ENCODE measurements around the gene MMRN2. TPM values are rescaled to one million over a fixed set of nuclear protein-coding genes. Genes with fewer than 3 reads are reported as not detected.

MMRN2 gene
- total and polyA plus RNA-seq, 2 of the 8 experiments (the other 6 are each of a cell fraction or from before 2014, with no cell fraction given): 1.2 TPM

DNA sequence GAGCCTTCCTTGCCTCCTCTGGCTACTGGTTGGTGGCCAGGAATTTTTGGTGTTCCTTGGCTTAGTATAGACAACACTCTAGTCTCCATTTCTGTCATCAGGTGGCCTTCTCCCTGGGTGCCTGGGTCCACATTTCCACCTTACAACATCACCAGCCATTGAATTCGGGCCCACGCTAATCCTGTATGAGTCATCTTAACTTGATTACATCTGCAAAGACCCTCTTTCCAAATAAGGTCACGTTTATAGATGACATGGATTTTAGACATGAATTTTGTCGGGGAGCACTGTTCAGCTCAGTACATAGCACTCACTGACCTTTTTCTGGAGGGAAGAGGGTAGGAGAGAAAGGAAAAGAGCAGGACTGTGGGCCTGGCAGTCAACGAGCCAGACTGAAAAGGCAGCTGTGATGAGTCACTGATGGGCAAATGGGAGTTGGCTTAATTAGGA, 39.4 kb downstream of the MMRN2 start:
- no peak overlapping the region for H3K4ac ChIP-seq (replicated peaks; ENCODE audit: insufficient read length, low read depth, low read length)
- H3K79me1 ChIP-seq (ENCODE audit: low read depth, low read length): no peaks in the 10 kb centered on the region; the same call in 1 of the 2 replicates
- H3K14ac ChIP-seq (ENCODE audit: insufficient read length): no peak overlapping the region
- CTCF ChIA-PET (ENCODE audit: partially characterized antibody): interaction anchor here (1.0 to 1.5 kb wide), 7 partner anchors 9 to 206 kb away, joined by 3 to 5 read pairs (median 4); no protein-coding TSS in a partner anchor
- POLR2A ChIA-PET (ENCODE audit: partially characterized antibody): interaction anchor here (1.3 kb wide), 1 partner anchor 12 kb away, joined by 4 read pairs; no protein-coding TSS in a partner anchor
- H3K23me2 ChIP-seq (ENCODE audit: low read depth, low read length): no peaks in the 10 kb centered on the region
- no peak overlapping the region for H3K23ac ChIP-seq (ENCODE audit: insufficient read length)
- no peak overlapping the region for H3K27ac ChIP-seq (ENCODE audit: low read depth, low read length)
- peaks cover 0 to 2% of the 10 kb centered on the region in 2 experiments for H4K20me1 ChIP-seq (replicated peaks in 1 of 2; ENCODE audit: control insufficient read depth in 1 of 2, insufficient read depth in 2 of 2, low read length in 2 of 2)
- WGBS, 2 experiments (ENCODE audit: extremely low coverage in 1 of 2, insufficient coverage in 1 of 2, insufficient read length in 1 of 2, insufficient replicate concordance in 2 of 2, low coverage in 1 of 2, low lambda C conversion rate in 2 of 2, missing lambda C conversion rate in 1 of 2): 91% methylated on average over 5 of the region's 5 CpGs; no CpG with 5 or more reads in 1 of the 2 experiments
- no peak overlapping the region for H3K9ac ChIP-seq (replicated peaks in 1 of 4; ENCODE audit: extremely low read depth in 1 of 4, low read depth in 3 of 4, low read length in 3 of 4)
- no peak overlapping the region for H2BK15ac ChIP-seq (ENCODE audit: low read length)
- H2BK5ac ChIP-seq (ENCODE audit: low read depth, low read length): no peak overlapping the region
- H3K4me1 ChIP-seq (replicated peaks in 1 of 4; ENCODE audit: control insufficient read depth in 3 of 4, insufficient read depth in 4 of 4, low read length in 3 of 4): no peaks in the 10 kb centered on the region
- no peak overlapping the region for H2AK5ac ChIP-seq (ENCODE audit: low read depth, low read length)
- FAIRE-seq (no peak), DNase-seq (ENCODE audit: low read depth in 1 of 2, low spot score in 2 of 2) (no peak)
- H4K91ac ChIP-seq (replicated peaks; ENCODE audit: insufficient read length, low read length): no peak overlapping the region
- peaks cover 25 to 77% (median 63%) of the 10 kb centered on the region in 4 experiments for H3K36me3 ChIP-seq (ENCODE audit: control insufficient read depth in 2 of 4, insufficient read depth in 4 of 4, low read length in 3 of 4)
- H2AFZ ChIP-seq (ENCODE audit: low read length): no peak overlapping the region
- H3K9me3 ChIP-seq (ENCODE audit: insufficient read depth in 2 of 2, low read depth in 1 of 2, low read length in 1 of 2): no peaks in the 10 kb centered on the region
- no peak overlapping the region for H3K4me2 ChIP-seq (ENCODE audit: insufficient read depth in 1 of 2, low read depth in 2 of 2, low read length in 2 of 2)
- no peak overlapping the region for H2BK20ac ChIP-seq (ENCODE audit: low read length)
- H3K4me3 ChIP-seq (ENCODE audit: extremely low read depth in 1 of 4, insufficient read depth in 2 of 4, low read depth in 3 of 4, low read length in 4 of 4): no peak overlapping the region
- H2BK12ac ChIP-seq (ENCODE audit: low read depth, low read length): no peak overlapping the region
- H3K56ac ChIP-seq (replicated peaks; ENCODE audit: insufficient read length, low read depth, low read length): no peak overlapping the region
- H4K8ac ChIP-seq (ENCODE audit: extremely low read depth, insufficient read depth, low read length): no peak overlapping the region
- no peak overlapping the region for H3K18ac ChIP-seq (ENCODE audit: extremely low read depth, low read length)
- TF ChIP-seq CBX5 (IDR thresholded peaks at IDR 0.05; ENCODE audit: low read depth, low read length): no peak
- H3K79me2 ChIP-seq (ENCODE audit: control insufficient read depth in 1 of 2, insufficient read depth in 2 of 2, low read length in 2 of 2): no peaks in the 10 kb centered on the region
- no peak overlapping the region for H2BK120ac ChIP-seq (replicated peaks; ENCODE audit: low read depth, low read length)
- no peak overlapping the region for H4K5ac ChIP-seq (ENCODE audit: insufficient read length, low read depth, low read length)
- no peaks in the 10 kb centered on the region for H3K27me3 ChIP-seq (replicated peaks in 1 of 4; ENCODE audit: control insufficient read depth in 3 of 4, extremely low read depth in 1 of 4, insufficient read depth in 3 of 4, low read length in 3 of 4)
